ENCODE results near the gene SLC25A23. TPM values are rescaled to one million over a fixed set of nuclear protein-coding genes. Genes with fewer than 3 reads are reported as not detected.
"Not testable (repeated sequence)": the region's sequence is repeated elsewhere in the genome, so short reads cannot be mapped to it uniquely, and the experiment has no call there.

SLC25A23 gene
- total and polyA plus RNA-seq, 2 of the 4 experiments (the other 2 are of a cell fraction) = 7.0 to 7.6 TPM

GRCh38 chr19:6402058-6402457 is 57.5 kb downstream of the SLC25A23 start:
- no peak overlapping the region for H3K23ac ChIP-seq (ENCODE audit: low read depth, low read length)
- H2AK5ac ChIP-seq (ENCODE audit: low read depth, low read length) = no peak overlapping the region
- dilution Hi-C loops (cut with HindIII; ENCODE audit: low sequenced_read_pairs, unreplicated experiment) = no loop called here
- no peak overlapping the region for H3K4ac ChIP-seq (ENCODE audit: low read depth, low read length)
- no peak overlapping the region for H2BK15ac ChIP-seq (ENCODE audit: low read depth, low read length)
- in situ Hi-C loops (cut with MboI; ENCODE audit: low sequenced_read_pairs) = no loop called here
- 90% methylated on average over 2 of the region's 10 CpGs; no CpG with 5 or more reads in 1 of the 2 experiments for WGBS, 2 experiments (ENCODE audit: extremely low coverage in 2 of 2, insufficient read length in 1 of 2)
- no peak overlapping the region for H2BK20ac ChIP-seq (ENCODE audit: low read depth, low read length)
- intact Hi-C loops (cut with micrococcal nuclease) = no loop called here
- no peak overlapping the region for H2BK5ac ChIP-seq (ENCODE audit: low read depth, low read length, poor library complexity, severe bottlenecking)
- no peak overlapping the region for H3K9ac ChIP-seq (ENCODE audit: low read depth, low read length)
- H3K9me1 ChIP-seq (ENCODE audit: insufficient read depth, low read length) = no peaks in the 10 kb centered on the region; the same call in 1 of the 2 replicates
- TF ChIP-seq POLR2A (IDR thresholded peaks at IDR 0.05; ENCODE audit: low read depth, low read length) = no peak
- TF ChIP-seq RFX5 (IDR thresholded peaks at IDR 0.05; ENCODE audit: low read depth, low read length) = no peak
- TF ChIP-seq MXI1 (IDR thresholded peaks at IDR 0.05; ENCODE audit: borderline replicate concordance, low read depth, low read length) = no peak
- no peak for TF ChIP-seq CEBPB (IDR thresholded peaks at IDR 0.05; ENCODE audit: low read depth, low read length)
- no peak for TF ChIP-seq FOS (IDR thresholded peaks at IDR 0.05; ENCODE audit: low read depth, low read length)
- no peak for TF ChIP-seq RAD21 (IDR thresholded peaks at IDR 0.05; ENCODE audit: low read length)
- TF ChIP-seq SMC3 (IDR thresholded peaks at IDR 0.05; ENCODE audit: low read depth, low read length) = no peak
- TF ChIP-seq MAFK (IDR thresholded peaks at IDR 0.05; ENCODE audit: low read depth, low read length) = no peak
- no peak for TF ChIP-seq MAZ (IDR thresholded peaks at IDR 0.05; ENCODE audit: borderline replicate concordance, low read depth, low read length)
- TF ChIP-seq NFE2L2 (IDR thresholded peaks at IDR 0.05; ENCODE audit: low read depth, low read length) = no peak
- H4K8ac ChIP-seq (ENCODE audit: low read depth in 2 of 2, low read length in 2 of 2) = no peak overlapping the region
- ChIA-PET POLR2A (ENCODE audit: unreplicated experiment) (no interaction called here), CTCF (no interaction called here)
- H4K91ac ChIP-seq (ENCODE audit: insufficient read depth, low read depth, low read length) = no peak overlapping the region
- no TSS peak for BruUV-seq (replicated peaks)
- no peak overlapping the region for H2AK9ac ChIP-seq (replicated peaks; ENCODE audit: low read depth, low read length, poor library complexity)
- DNase-seq (no peak), ATAC-seq (ENCODE audit: low read depth) (no peak)
- no peaks in the 10 kb centered on the region for H3K27me3 ChIP-seq (ENCODE audit: control insufficient read depth, insufficient read depth, low read length)
- H3K9me3 ChIP-seq (ENCODE audit: control insufficient read depth, insufficient read depth, low read length) = no peaks in the 10 kb centered on the region
- no peak overlapping the region for H3K27ac ChIP-seq (ENCODE audit: insufficient read depth, low read length)
- H3K4me2 ChIP-seq (ENCODE audit: low read depth, low read length) = no peak overlapping the region
- H4K20me1 ChIP-seq (ENCODE audit: insufficient read depth, low read length) = no peaks in the 10 kb centered on the region
- H2BK120ac ChIP-seq (ENCODE audit: low read depth, low read length) = no peak overlapping the region
- H3K14ac ChIP-seq (replicated peaks; ENCODE audit: low read depth, low read length) = no peak overlapping the region
- H3K18ac ChIP-seq (ENCODE audit: low read depth, low read length) = no peak overlapping the region
- no peak overlapping the region for H2AFZ ChIP-seq (replicated peaks; ENCODE audit: low read length, poor library complexity)
- H3K36me3 ChIP-seq (ENCODE audit: control insufficient read depth, insufficient read depth, low read length) = no peaks in the 10 kb centered on the region
- H3K4me1 ChIP-seq (ENCODE audit: control insufficient read depth, insufficient read depth, low read length) = no peaks in the 10 kb centered on the region
- H3K79me1 ChIP-seq (ENCODE audit: low read depth in 1 of 2, low read length in 2 of 2) = no peaks in the 10 kb centered on the region
- H3K4me3 ChIP-seq (ENCODE audit: insufficient read depth, low read depth, low read length) = no peak overlapping the region
- H3K56ac ChIP-seq (ENCODE audit: extremely low read depth, insufficient read depth, low read length) = no peak overlapping the region
- no peak overlapping the region for H4K5ac ChIP-seq (ENCODE audit: low read depth, low read length)

DNA sequence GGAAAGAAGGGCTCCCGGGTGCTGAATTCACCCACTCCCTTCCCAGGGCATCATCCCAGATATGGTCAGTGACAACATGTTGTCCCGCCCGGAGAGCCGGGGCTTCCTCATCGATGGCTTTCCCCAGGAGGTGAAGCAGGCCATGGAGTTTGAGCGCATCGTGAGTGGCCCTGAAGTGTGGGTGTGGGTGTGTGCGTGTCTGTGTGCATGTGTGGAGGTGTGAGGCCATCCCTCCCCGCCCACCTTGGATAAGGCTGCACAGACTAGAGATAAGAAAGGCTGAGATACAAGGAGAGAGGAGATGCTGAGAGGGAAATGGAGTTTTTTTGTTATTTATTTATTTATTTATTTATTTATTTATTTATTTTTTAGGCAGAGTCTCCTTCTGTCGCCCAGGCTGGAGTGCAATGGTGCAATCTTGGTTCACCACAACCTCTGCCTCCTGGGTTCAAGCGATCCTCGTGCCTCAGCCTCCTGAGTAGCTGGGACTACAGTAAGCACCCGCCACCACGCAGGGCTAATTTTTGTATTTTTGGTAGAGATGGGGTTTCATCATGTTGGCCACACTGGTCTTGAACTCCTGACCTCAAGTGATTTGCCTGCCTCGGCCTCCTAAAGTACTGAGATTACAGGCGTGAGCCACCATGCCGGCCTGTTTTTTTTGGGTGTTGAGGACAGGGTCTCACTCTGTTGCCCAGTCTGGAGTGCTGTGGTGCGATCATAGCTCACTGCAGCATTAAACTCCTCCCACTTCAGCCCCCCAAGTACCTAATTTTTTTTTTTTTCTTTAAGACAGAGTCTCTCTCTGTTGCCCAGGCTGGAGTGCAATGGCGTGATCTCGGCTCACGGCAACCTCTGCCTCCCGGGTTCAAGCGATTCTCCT is 59.3 kb downstream of the SLC25A23 start:
- H2AK5ac ChIP-seq (ENCODE audit: low read depth, low read length); H2BK15ac ChIP-seq (ENCODE audit: low read depth, low read length); H2BK120ac ChIP-seq (ENCODE audit: low read depth, low read length); H3K14ac ChIP-seq (replicated peaks; ENCODE audit: low read depth, low read length); H3K79me1 ChIP-seq (ENCODE audit: low read depth in 1 of 2, low read length in 2 of 2); CTCF ChIA-PET; H3K18ac ChIP-seq (ENCODE audit: low read depth, low read length); H2BK20ac ChIP-seq (ENCODE audit: low read depth, low read length); H3K23ac ChIP-seq (ENCODE audit: low read depth, low read length); H3K9me3 ChIP-seq (ENCODE audit: control insufficient read depth, insufficient read depth, low read length); dilution Hi-C loops (cut with HindIII; ENCODE audit: low sequenced_read_pairs, unreplicated experiment); DNase-seq; ATAC-seq (ENCODE audit: low read depth); H3K4me2 ChIP-seq (ENCODE audit: low read depth, low read length); BruUV-seq (replicated peaks); H4K5ac ChIP-seq (ENCODE audit: low read depth, low read length); H3K9ac ChIP-seq (ENCODE audit: low read depth, low read length); H3K4ac ChIP-seq (ENCODE audit: low read depth, low read length); H2BK5ac ChIP-seq (ENCODE audit: low read depth, low read length, poor library complexity, severe bottlenecking); H3K4me1 ChIP-seq (ENCODE audit: control insufficient read depth, insufficient read depth, low read length); H2AK9ac ChIP-seq (replicated peaks; ENCODE audit: low read depth, low read length, poor library complexity); H3K36me3 ChIP-seq (ENCODE audit: control insufficient read depth, insufficient read depth, low read length); H3K4me3 ChIP-seq (ENCODE audit: insufficient read depth, low read depth, low read length); intact Hi-C loops (cut with micrococcal nuclease); H4K8ac ChIP-seq (ENCODE audit: low read depth in 2 of 2, low read length in 2 of 2); H4K20me1 ChIP-seq (ENCODE audit: insufficient read depth, low read length); H4K91ac ChIP-seq (ENCODE audit: insufficient read depth, low read depth, low read length); in situ Hi-C loops (cut with MboI; ENCODE audit: low sequenced_read_pairs); H3K56ac ChIP-seq (ENCODE audit: extremely low read depth, insufficient read depth, low read length); H3K27ac ChIP-seq (ENCODE audit: insufficient read depth, low read length); POLR2A ChIA-PET (ENCODE audit: unreplicated experiment); H3K9me1 ChIP-seq (ENCODE audit: insufficient read depth, low read length); H3K27me3 ChIP-seq (ENCODE audit: control insufficient read depth, insufficient read depth, low read length): not testable (repeated sequence)
- H2AFZ ChIP-seq (replicated peaks; ENCODE audit: low read length, poor library complexity) = peak overlapping the region; percentile 56
- WGBS, 2 experiments (ENCODE audit: extremely low coverage in 2 of 2, insufficient read length in 1 of 2) = 94% methylated on average over 3 of the region's 23 CpGs; no CpG with 5 or more reads in 1 of the 2 experiments
